22Rv1 (cell line): ENCODE results near the gene TRAF3.

Source experiments
- H3K27ac ChIP-seq: fragments of 450-650 bp; 2 replicates; pipeline ENCODE4 v1.5.1; 2017
- ZFX ChIP-seq: fragments of 450-650 bp; IDR thresholded peaks from 2 replicates; pipeline ENCODE4 v1.6.1; 2017; ENCODE audit warnings: antibody characterized with exemption, borderline replicate concordance
- TF ChIP-seq, protein P1 (sequence below): fragments of 450-650 bp; IDR thresholded peaks from 2 replicates; pipeline ENCODE4 v1.5.1; 2017; ENCODE audit warnings: mild to moderate bottlenecking

TRAF3 gene

DNA sequence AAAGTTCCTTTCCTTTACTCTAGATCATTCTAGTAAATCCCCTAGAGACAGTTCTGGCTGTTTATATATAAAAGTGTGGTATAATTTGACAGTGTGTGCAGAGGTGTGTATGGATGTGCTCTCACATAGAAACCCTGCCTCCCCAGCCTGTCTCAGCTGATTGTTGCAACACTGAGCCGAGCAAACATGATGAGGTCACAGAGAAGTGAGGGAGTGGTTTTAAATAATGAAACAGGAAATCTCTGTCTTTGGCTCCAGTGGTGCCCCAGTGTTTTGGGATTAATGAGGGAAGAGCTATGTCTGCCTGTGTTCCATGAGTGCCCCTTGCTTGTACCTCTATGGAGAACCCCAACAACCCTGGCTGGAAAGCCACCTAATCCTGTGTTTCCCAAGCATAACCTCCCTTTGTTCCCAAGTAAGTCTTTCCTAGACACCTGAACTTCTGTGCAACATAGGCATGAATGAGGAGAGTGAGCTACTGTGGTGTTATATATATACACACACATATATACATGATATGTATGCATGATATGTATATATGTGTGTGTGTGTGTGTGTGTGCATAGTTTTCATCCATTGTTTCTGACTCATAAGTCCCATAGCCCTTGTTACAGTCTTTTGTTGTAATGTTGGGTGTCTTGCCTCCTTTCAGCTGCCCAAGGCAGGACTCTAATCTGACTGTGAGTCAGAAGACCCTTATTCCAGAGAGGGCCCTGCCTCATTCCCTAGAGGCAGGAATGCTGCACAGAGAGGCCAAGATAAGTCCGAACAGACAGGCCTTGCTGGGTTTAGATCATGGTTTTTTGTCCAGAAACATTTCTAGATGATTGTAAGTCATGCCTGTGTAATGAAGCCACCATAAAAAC is 18.0 kb downstream of the TRAF3 start:
- no peak for TF ChIP-seq ZFX
- TF ChIP-seq, protein P1, sequence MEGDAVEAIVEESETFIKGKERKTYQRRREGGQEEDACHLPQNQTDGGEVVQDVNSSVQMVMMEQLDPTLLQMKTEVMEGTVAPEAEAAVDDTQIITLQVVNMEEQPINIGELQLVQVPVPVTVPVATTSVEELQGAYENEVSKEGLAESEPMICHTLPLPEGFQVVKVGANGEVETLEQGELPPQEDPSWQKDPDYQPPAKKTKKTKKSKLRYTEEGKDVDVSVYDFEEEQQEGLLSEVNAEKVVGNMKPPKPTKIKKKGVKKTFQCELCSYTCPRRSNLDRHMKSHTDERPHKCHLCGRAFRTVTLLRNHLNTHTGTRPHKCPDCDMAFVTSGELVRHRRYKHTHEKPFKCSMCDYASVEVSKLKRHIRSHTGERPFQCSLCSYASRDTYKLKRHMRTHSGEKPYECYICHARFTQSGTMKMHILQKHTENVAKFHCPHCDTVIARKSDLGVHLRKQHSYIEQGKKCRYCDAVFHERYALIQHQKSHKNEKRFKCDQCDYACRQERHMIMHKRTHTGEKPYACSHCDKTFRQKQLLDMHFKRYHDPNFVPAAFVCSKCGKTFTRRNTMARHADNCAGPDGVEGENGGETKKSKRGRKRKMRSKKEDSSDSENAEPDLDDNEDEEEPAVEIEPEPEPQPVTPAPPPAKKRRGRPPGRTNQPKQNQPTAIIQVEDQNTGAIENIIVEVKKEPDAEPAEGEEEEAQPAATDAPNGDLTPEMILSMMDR: no peak
- H3K27ac ChIP-seq: no peak overlapping the region

DNA sequence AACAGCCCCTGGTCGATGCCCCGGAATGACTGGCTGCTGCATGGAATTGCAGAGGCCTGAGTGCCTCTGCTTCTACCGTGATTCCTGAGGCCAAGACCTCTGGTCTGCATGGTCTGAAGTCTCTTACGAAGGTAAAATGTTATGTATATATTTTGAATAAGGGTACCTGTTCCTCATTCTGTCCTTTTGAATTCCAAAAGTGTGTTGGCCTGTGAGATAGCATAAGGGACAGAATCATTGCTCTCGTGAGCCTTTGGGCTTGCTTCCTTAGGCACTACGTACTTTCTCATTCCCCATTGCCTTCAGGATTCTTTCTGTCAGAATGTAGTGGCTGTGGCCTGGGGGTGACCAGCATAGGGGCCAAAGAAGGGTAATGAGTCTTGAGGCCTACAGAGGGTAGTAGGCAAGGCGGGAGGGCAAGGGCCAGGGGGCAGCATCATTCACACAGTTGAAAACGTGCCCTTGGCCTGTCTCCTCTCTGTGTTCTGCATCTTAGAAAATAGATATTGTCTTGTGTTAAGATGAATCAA is 19.5 kb downstream of the TRAF3 start:
- H3K27ac ChIP-seq: no peak overlapping the region
- TF ChIP-seq, protein P1: no peak
- TF ChIP-seq ZFX: no peak

GRCh38 chr14:102798926-102799325 is 21.7 kb downstream of the TRAF3 start:
- H3K27ac ChIP-seq: no peak overlapping the region
- TF ChIP-seq ZFX: no peak
- TF ChIP-seq, protein P1: no peak

- H3K27ac ChIP-seq: no peak overlapping the region
- TF ChIP-seq, protein P1: no peak
- TF ChIP-seq ZFX: no peak
These were observed 22.7 kb downstream of the TRAF3 start for GRCh38 chr14:102799684-102800562.

GRCh38 chr14:102802834-102803523 is 25.7 kb downstream of the TRAF3 start:
- TF ChIP-seq ZFX: no peak
- TF ChIP-seq, protein P1: no peak
- H3K27ac ChIP-seq: no peak overlapping the region

DNA sequence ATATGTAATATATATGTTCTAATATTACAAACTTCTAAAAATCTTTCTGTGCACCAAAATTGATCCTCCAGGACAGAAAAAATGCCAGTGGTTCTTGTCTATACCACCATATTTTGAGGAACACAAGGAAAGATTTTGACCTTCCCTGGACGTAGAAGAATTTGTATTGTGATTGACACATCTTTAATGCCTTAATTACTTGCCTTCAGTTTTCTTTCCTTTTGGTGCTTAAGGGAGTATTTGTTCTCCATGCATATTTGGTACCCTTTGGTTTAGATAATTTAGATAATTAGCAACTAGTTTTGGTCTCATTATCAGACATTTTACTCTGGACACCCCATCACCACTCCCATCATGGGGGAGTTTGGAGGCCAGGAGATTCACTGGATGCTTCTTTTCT is 27.6 kb downstream of the TRAF3 start:
- no peak overlapping the region for H3K27ac ChIP-seq

More for the DNA sequence above, 27.6 kb downstream of the TRAF3 start:
- TF ChIP-seq, protein P1: no peak
- no peak for TF ChIP-seq ZFX
